ENCODE measurements around the gene MLIP. TPM values are rescaled to one million over a fixed set of nuclear protein-coding genes. Genes with fewer than 3 reads are reported as not detected.

The MLIP gene
- total and polyA plus RNA-seq, 2 of the 13 experiments (the other 11 are each of a cell fraction or from before 2014, with no cell fraction given), result 0.08 to 0.33 TPM

GRCh38 chr6:54179152-54179551 is 67.9 kb downstream of the MLIP start:
- no peaks in the 10 kb centered on the region for H3K36me3 ChIP-seq (replicated peaks in 1 of 2; ENCODE audit: control insufficient read depth in 1 of 2, insufficient read depth in 2 of 2, low read length in 2 of 2)
- H3K9me3 ChIP-seq (ENCODE audit: low read length), result no peaks in the 10 kb centered on the region
- FAIRE-seq, result no peak
- no peak overlapping the region for H2AFZ ChIP-seq (ENCODE audit: low read length)
- no peak overlapping the region for H3K27ac ChIP-seq (ENCODE audit: extremely low read length, insufficient read depth, low read length)
- BruUV-seq (replicated peaks), result no TSS peak
- TF ChIP-seq ATF7 (IDR thresholded peaks at IDR 0.05) (no peak), ATF7 (CRISPR knock-in tag; IDR thresholded peaks at IDR 0.05) (no peak), IRF2 (CRISPR knock-in tag; IDR thresholded peaks at IDR 0.05) (no peak), RFX3 (CRISPR knock-in tag; IDR thresholded peaks at IDR 0.05) (no peak), HHEX (CRISPR knock-in tag; IDR thresholded peaks at IDR 0.05) (no peak), BHLHE40 (IDR thresholded peaks at IDR 0.05; ENCODE audit: low read length) (no peak), ISL2 (CRISPR knock-in tag; IDR thresholded peaks at IDR 0.05) (no peak), TBP (CRISPR knock-in tag; IDR thresholded peaks at IDR 0.05) (no peak), PRMT3 (CRISPR knock-in tag; IDR thresholded peaks at IDR 0.05; ENCODE audit: borderline replicate concordance, low read depth) (no peak), IKZF1 (IDR thresholded peaks at IDR 0.05) (no peak), HDAC1 (CRISPR knock-in tag; IDR thresholded peaks at IDR 0.05) (no peak)
- TF ChIP-seq, protein P1, sequence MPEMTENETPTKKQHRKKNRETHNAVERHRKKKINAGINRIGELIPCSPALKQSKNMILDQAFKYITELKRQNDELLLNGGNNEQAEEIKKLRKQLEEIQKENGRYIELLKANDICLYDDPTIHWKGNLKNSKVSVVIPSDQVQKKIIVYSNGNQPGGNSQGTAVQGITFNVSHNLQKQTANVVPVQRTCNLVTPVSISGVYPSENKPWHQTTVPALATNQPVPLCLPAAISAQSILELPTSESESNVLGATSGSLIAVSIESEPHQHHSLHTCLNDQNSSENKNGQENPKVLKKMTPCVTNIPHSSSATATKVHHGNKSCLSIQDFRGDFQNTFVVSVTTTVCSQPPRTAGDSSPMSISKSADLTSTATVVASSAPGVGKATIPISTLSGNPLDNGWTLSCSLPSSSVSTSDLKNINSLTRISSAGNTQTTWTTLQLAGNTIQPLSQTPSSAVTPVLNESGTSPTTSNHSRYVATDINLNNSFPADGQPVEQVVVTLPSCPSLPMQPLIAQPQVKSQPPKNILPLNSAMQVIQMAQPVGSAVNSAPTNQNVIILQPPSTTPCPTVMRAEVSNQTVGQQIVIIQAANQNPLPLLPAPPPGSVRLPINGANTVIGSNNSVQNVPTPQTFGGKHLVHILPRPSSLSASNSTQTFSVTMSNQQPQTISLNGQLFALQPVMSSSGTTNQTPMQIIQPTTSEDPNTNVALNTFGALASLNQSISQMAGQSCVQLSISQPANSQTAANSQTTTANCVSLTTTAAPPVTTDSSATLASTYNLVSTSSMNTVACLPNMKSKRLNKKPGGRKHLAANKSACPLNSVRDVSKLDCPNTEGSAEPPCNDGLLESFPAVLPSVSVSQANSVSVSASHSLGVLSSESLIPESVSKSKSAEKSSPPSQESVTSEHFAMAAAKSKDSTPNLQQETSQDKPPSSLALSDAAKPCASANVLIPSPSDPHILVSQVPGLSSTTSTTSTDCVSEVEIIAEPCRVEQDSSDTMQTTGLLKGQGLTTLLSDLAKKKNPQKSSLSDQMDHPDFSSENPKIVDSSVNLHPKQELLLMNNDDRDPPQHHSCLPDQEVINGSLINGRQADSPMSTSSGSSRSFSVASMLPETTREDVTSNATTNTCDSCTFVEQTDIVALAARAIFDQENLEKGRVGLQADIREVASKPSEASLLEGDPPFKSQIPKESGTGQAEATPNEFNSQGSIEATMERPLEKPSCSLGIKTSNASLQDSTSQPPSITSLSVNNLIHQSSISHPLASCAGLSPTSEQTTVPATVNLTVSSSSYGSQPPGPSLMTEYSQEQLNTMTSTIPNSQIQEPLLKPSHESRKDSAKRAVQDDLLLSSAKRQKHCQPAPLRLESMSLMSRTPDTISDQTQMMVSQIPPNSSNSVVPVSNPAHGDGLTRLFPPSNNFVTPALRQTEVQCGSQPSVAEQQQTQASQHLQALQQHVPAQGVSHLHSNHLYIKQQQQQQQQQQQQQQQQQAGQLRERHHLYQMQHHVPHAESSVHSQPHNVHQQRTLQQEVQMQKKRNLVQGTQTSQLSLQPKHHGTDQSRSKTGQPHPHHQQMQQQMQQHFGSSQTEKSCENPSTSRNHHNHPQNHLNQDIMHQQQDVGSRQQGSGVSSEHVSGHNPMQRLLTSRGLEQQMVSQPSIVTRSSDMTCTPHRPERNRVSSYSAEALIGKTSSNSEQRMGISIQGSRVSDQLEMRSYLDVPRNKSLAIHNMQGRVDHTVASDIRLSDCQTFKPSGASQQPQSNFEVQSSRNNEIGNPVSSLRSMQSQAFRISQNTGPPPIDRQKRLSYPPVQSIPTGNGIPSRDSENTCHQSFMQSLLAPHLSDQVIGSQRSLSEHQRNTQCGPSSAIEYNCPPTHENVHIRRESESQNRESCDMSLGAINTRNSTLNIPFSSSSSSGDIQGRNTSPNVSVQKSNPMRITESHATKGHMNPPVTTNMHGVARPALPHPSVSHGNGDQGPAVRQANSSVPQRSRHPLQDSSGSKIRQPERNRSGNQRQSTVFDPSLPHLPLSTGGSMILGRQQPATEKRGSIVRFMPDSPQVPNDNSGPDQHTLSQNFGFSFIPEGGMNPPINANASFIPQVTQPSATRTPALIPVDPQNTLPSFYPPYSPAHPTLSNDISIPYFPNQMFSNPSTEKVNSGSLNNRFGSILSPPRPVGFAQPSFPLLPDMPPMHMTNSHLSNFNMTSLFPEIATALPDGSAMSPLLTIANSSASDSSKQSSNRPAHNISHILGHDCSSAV (CRISPR knock-in tag; IDR thresholded peaks at IDR 0.05; ENCODE audit: borderline replicate concordance), result no peak
- H3K4me2 ChIP-seq (ENCODE audit: low read depth, low read length), result no peak overlapping the region
- H3K9ac ChIP-seq (ENCODE audit: insufficient read depth, low read depth, low read length), result no peak overlapping the region
- no peak overlapping the region for H3K4me3 ChIP-seq (replicated peaks in 1 of 3; ENCODE audit: insufficient read depth in 1 of 3, low read depth in 2 of 3, low read length in 3 of 3)
- intact Hi-C loops (cut with micrococcal nuclease; ENCODE audit: unreplicated experiment), result no loop called here
- H3K4me1 ChIP-seq (ENCODE audit: insufficient read depth, low read length), result no peaks in the 10 kb centered on the region
- no peaks in the 10 kb centered on the region for H4K20me1 ChIP-seq (ENCODE audit: insufficient read depth, low read length)
- CTCF ChIA-PET (ENCODE audit: low intra/inter-chr PET ratio, low total read pairs), result no interaction called here
- no peaks in the 10 kb centered on the region for H3K79me2 ChIP-seq (ENCODE audit: insufficient read depth, low read length)
- in situ Hi-C loops (cut with HindIII; ENCODE audit: extremely low pct_ligation_motif_present, low pct_unique_long_range_greater_than_20kb), result no loop called here
- no peaks in the 10 kb centered on the region for H3K27me3 ChIP-seq (ENCODE audit: control insufficient read depth in 1 of 2, insufficient read depth in 2 of 2, low read length in 2 of 2)
- ATAC-seq, result no peak
- no peak for DNase-seq (ENCODE audit: low spot score)
- 0% methylated on average over 1 of the region's 1 CpG for WGBS (ENCODE audit: low lambda C conversion rate)
- POLR2A ChIA-PET, result no interaction called here
